ENCODE results near the gene AIF1L. TPM values are rescaled to one million over a fixed set of nuclear protein-coding genes. Genes with fewer than 3 reads are reported as not detected.

AIF1L gene
- total and polyA plus RNA-seq, 2 experiments from 2014 or later = 14.3 to 18.8 TPM

DNA sequence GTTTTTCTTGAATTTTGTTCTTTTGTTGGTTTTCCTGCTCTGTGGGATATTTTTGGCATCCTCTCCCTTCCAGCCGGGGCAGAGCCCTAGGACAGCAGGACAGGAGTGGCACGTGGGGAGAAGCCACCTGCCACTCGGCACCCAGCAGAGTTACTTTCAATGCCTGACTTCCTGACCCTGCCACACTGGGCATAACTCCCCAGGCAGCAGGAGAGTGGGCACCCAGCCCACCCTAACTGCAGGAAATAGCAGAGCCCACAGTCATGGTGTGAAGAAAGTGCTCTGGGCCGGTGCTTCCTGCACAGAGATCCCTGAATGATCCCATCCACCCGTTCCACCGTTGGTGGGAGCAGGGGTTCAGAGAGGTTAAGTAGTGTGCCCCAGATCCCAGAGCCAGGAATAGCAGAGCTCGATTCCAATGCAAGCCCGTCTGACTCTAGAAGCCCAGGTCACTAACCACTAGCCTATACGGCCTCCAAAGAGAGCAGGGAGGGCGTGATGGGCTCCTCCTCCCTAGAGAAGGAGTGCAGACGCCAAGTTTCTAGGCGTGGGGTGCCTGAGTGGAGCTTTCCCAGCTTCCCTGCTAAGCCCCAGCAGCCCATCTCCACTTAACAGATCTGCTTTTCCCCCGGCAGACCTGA is 20.9 kb downstream of the AIF1L start:
- Histone ChIP-seq H3K36me3 (no peaks in the 10 kb centered on the region), H3K27ac (no peak overlapping the region), H3K9me3 (ENCODE audit: low read depth) (no peaks in the 10 kb centered on the region), H3K27me3 (no peaks in the 10 kb centered on the region), H3K4me1 (ENCODE audit: low read depth) (no peaks in the 10 kb centered on the region), H3K4me3 (no peak overlapping the region)
- TF ChIP-seq, protein P1, sequence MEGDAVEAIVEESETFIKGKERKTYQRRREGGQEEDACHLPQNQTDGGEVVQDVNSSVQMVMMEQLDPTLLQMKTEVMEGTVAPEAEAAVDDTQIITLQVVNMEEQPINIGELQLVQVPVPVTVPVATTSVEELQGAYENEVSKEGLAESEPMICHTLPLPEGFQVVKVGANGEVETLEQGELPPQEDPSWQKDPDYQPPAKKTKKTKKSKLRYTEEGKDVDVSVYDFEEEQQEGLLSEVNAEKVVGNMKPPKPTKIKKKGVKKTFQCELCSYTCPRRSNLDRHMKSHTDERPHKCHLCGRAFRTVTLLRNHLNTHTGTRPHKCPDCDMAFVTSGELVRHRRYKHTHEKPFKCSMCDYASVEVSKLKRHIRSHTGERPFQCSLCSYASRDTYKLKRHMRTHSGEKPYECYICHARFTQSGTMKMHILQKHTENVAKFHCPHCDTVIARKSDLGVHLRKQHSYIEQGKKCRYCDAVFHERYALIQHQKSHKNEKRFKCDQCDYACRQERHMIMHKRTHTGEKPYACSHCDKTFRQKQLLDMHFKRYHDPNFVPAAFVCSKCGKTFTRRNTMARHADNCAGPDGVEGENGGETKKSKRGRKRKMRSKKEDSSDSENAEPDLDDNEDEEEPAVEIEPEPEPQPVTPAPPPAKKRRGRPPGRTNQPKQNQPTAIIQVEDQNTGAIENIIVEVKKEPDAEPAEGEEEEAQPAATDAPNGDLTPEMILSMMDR (IDR thresholded peaks at IDR 0.05; ENCODE audit: low read depth, low read length) = no peak
- DNase-seq (ENCODE audit: low read depth in 1 of 2, low spot score in 1 of 2) = peak in 1 of 2 donors; percentile 21

DNA sequence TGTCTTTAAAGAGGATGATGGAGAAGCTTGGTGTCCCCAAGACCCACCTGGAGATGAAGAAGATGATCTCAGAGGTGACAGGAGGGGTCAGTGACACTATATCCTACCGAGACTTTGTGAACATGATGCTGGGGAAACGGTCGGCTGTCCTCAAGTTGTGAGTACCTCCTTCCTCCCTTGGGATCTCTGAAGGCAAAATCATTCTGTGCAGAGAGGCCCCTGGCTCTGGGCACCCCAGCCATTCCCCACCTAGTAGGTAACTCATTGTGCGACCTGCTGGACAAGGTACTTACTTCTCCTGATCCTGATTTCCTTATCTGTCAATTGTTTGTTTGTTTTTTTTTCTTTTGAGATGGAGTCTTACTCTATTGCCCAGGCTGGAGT is 21.4 kb downstream of the AIF1L start:
- no peak for DNase-seq (ENCODE audit: low read depth in 1 of 2, low spot score in 1 of 2)
- TF ChIP-seq, protein P1 (IDR thresholded peaks at IDR 0.05; ENCODE audit: low read depth, low read length) = no peak
- Histone ChIP-seq H3K9me3 (ENCODE audit: low read depth) (no peaks in the 10 kb centered on the region), H3K27me3 (no peaks in the 10 kb centered on the region), H3K4me3 (no peak overlapping the region), H3K27ac (no peak overlapping the region), H3K4me1 (ENCODE audit: low read depth) (no peaks in the 10 kb centered on the region), H3K36me3 (no peaks in the 10 kb centered on the region)

DNA sequence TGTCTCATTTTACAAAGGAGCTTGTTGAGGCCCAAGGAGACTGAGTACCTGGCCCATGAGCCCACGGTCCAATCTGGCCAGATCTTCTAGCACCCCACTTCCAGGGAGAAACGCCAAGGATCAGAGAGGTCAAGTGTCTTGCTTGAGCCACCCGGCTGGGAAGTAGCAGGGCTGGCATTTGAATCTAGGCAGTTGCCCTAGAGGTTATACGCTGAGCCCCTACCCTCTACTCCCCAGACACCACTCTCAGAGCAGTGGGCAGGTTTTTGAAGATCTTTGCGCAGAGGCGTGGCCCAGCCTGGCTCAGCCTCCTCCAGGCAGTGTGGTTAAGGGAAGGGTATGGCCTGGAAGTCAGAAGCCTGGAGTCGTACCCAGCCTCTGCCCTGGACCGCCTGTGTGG is 23.3 kb downstream of the AIF1L start:
- TF ChIP-seq, protein P1 (IDR thresholded peaks at IDR 0.05; ENCODE audit: low read depth, low read length) = no peak
- Histone ChIP-seq H3K9me3 (ENCODE audit: low read depth) (no peaks in the 10 kb centered on the region), H3K36me3 (no peaks in the 10 kb centered on the region), H3K27me3 (no peaks in the 10 kb centered on the region), H3K27ac (no peak overlapping the region), H3K4me3 (no peak overlapping the region), H3K4me1 (ENCODE audit: low read depth) (no peaks in the 10 kb centered on the region)
- DNase-seq (ENCODE audit: low read depth in 1 of 2, low spot score in 1 of 2) = no peak

DNA sequence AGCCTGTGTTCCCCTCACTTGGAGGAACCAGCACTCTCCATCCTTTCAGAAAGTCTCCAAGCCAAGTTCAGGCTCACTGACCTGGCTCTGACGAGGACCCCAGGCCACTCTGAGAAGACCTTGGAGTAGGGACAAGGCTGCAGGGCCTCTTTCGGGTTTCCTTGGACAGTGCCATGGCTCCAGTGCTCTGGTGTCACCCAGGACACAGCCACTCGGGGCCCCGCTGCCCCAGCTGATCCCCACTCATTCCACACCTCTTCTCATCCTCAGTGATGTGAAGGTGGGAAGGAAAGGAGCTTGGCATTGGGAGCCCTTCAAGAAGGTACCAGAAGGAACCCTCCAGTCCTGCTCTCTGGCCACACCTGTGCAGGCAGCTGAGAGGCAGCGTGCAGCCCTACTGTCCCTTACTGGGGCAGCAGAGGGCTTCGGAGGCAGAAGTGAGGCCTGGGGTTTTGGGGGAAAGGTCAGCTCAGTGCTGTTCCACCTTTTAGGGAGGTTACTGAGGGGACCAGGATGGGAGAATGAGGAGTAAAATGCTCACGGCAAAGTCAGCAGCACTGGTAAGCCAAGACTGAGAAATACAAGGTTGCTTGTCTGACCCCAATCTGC is 24.4 kb downstream of the AIF1L start:
- H3K27me3 ChIP-seq = no peaks in the 10 kb centered on the region
- H3K4me1 ChIP-seq (ENCODE audit: low read depth) = no peaks in the 10 kb centered on the region
- no peak for DNase-seq (ENCODE audit: low read depth in 1 of 2, low spot score in 1 of 2)
- no peak overlapping the region for H3K27ac ChIP-seq
- TF ChIP-seq, protein P1 (IDR thresholded peaks at IDR 0.05; ENCODE audit: low read depth, low read length) = no peak
- H3K9me3 ChIP-seq (ENCODE audit: low read depth) = no peaks in the 10 kb centered on the region
- no peaks in the 10 kb centered on the region for H3K36me3 ChIP-seq
- no peak overlapping the region for H3K4me3 ChIP-seq

DNA sequence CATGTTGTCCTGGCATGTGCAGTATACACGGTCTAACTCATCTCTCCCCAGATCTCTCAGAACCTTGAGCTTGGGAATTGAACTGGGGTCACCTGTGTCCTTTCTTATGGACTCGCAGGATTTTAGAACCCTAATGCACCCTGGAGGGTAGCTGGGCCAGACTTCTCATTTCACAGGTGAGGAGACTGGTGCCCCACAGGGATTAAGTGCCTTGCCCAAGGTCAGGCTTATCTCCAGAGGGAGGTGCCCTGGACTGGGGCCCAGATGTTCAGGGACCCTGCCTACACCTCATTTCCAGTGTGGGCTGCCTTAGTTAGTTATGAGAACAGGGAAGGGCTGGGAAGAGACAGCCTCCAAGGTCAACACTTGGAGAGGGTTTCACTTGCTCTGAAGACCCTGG is 25.0 kb downstream of the AIF1L start:
- TF ChIP-seq, protein P1 (IDR thresholded peaks at IDR 0.05; ENCODE audit: low read depth, low read length) = no peak
- no peaks in the 10 kb centered on the region for H3K9me3 ChIP-seq (ENCODE audit: low read depth)
- H3K27me3 ChIP-seq = no peaks in the 10 kb centered on the region
- no peak overlapping the region for H3K4me3 ChIP-seq
- no peaks in the 10 kb centered on the region for H3K36me3 ChIP-seq
- DNase-seq (ENCODE audit: low read depth in 1 of 2, low spot score in 1 of 2) = no peak
- peaks cover 2% of the 10 kb centered on the region for H3K4me1 ChIP-seq (ENCODE audit: low read depth)
- no peak overlapping the region for H3K27ac ChIP-seq
